Measurements from ENCODE around the gene TERC.
"Not testable (repeated sequence)": the region's sequence is repeated elsewhere in the genome, so short reads cannot be mapped to it uniquely, and the experiment has no call there.

TERC gene

DNA sequence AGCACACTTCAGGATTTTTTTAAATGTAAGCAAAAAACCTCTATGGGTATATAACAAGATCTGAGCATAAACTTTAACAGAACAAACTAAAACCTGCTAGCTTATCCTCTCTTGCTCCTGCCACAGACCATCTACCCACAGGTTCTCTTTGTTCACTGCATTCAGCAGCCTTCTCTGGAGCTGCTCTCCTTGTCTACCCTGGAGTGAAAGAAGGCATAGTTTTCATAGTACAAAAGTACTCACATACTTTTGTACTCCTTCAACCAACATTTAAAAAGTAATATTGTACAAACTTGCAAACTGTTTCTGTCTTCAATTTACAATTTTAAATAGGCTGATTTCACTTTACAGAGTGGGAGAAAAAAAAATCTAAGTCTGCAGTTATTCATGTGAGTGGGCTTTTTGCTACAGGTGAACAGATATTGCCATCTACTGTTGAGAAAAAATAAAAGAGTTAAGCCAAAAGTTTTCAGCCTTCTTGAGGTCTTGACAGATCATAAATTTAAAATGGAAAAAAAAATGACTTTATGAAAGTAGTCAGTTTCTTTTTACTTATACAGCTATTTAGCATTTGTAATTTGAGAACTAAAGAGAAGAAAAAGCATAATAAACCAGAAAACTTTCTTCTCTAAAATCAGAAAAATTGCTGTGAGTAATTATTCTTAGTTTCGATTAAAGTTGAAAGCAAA is 20.4 kb downstream of the TERC start:
- H3K27ac ChIP-seq = no peak overlapping the region
- peaks cover 16% of the 10 kb centered on the region for H3K27me3 ChIP-seq
- no peaks in the 10 kb centered on the region for H3K4me1 ChIP-seq (ENCODE audit: control insufficient read depth in 1 of 2, insufficient read depth in 1 of 2, low read depth in 1 of 2, low read length in 1 of 2)
- TF ChIP-seq, protein P1, sequence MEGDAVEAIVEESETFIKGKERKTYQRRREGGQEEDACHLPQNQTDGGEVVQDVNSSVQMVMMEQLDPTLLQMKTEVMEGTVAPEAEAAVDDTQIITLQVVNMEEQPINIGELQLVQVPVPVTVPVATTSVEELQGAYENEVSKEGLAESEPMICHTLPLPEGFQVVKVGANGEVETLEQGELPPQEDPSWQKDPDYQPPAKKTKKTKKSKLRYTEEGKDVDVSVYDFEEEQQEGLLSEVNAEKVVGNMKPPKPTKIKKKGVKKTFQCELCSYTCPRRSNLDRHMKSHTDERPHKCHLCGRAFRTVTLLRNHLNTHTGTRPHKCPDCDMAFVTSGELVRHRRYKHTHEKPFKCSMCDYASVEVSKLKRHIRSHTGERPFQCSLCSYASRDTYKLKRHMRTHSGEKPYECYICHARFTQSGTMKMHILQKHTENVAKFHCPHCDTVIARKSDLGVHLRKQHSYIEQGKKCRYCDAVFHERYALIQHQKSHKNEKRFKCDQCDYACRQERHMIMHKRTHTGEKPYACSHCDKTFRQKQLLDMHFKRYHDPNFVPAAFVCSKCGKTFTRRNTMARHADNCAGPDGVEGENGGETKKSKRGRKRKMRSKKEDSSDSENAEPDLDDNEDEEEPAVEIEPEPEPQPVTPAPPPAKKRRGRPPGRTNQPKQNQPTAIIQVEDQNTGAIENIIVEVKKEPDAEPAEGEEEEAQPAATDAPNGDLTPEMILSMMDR (IDR thresholded peaks at IDR 0.05) = no peak
- no peaks in the 10 kb centered on the region for H3K9me3 ChIP-seq
- H3K36me3 ChIP-seq = no peaks in the 10 kb centered on the region
- H3K4me3 ChIP-seq (ENCODE audit: low read depth in 1 of 2, low read length in 1 of 2) = no peak overlapping the region

DNA sequence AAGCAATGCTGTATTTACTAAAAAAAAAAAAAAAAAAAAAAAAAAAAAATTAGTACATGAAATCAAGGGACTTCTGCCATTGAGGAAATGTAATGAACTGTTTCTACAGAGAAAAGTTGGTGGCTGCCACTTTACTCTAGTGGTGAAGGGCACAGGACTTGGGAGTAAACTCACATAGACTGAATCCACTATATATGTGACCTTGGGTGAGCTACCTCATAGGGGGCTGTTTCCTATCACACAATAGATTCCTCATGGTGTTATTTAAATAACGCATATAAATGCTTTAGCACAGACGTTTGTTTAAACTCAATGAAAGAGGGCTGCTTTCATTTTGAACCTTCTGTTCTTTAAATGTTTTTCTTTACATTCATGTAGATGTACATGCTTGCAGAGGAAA is 25.8 kb downstream of the TERC start:
- Histone ChIP-seq H3K36me3 (no peaks in the 10 kb centered on the region), H3K9me3 (no peaks in the 10 kb centered on the region), H3K4me3 (ENCODE audit: low read depth in 1 of 2, low read length in 1 of 2) (no peak overlapping the region), H3K27ac (no peak overlapping the region), H3K4me1 (ENCODE audit: control insufficient read depth in 1 of 2, insufficient read depth in 1 of 2, low read depth in 1 of 2, low read length in 1 of 2) (no peaks in the 10 kb centered on the region), H3K27me3 (peaks cover 3% of the 10 kb centered on the region)
- TF ChIP-seq, protein P1 (IDR thresholded peaks at IDR 0.05) = no peak

GRCh38 chr3:169731857-169732256 is 33.0 kb downstream of the TERC start:
- not testable (repeated sequence) for H3K4me3 ChIP-seq (ENCODE audit: low read depth in 1 of 2, low read length in 1 of 2); H3K4me1 ChIP-seq (ENCODE audit: control insufficient read depth in 1 of 2, insufficient read depth in 1 of 2, low read depth in 1 of 2, low read length in 1 of 2); H3K27ac ChIP-seq; H3K9me3 ChIP-seq; H3K36me3 ChIP-seq; H3K27me3 ChIP-seq

- Histone ChIP-seq H3K4me1 (ENCODE audit: control insufficient read depth in 1 of 2, insufficient read depth in 1 of 2, low read depth in 1 of 2, low read length in 1 of 2) (no peaks in the 10 kb centered on the region), H3K4me3 (ENCODE audit: low read depth in 1 of 2, low read length in 1 of 2) (no peak overlapping the region), H3K27ac (no peak overlapping the region), H3K9me3 (no peaks in the 10 kb centered on the region), H3K36me3 (no peaks in the 10 kb centered on the region), H3K27me3 (no peaks in the 10 kb centered on the region)
- TF ChIP-seq, protein P1 (IDR thresholded peaks at IDR 0.05) = no peak
These were observed 42.1 kb downstream of the TERC start for GRCh38 chr3:169722724-169723123.

- not testable (repeated sequence) for H3K9me3 ChIP-seq; H3K27ac ChIP-seq; H3K4me1 ChIP-seq (ENCODE audit: control insufficient read depth in 1 of 2, insufficient read depth in 1 of 2, low read depth in 1 of 2, low read length in 1 of 2); H3K36me3 ChIP-seq; H3K4me3 ChIP-seq (ENCODE audit: low read depth in 1 of 2, low read length in 1 of 2); H3K27me3 ChIP-seq
These were observed 46.4 kb downstream of the TERC start for GRCh38 chr3:169718415-169718814.

All from neutrophil (primary cell).